Measurements from ENCODE around the gene ST3GAL3.
"Not testable (repeated sequence)": the region's sequence is repeated elsewhere in the genome, so short reads cannot be mapped to it uniquely, and the experiment has no call there.

The ST3GAL3 gene

DNA sequence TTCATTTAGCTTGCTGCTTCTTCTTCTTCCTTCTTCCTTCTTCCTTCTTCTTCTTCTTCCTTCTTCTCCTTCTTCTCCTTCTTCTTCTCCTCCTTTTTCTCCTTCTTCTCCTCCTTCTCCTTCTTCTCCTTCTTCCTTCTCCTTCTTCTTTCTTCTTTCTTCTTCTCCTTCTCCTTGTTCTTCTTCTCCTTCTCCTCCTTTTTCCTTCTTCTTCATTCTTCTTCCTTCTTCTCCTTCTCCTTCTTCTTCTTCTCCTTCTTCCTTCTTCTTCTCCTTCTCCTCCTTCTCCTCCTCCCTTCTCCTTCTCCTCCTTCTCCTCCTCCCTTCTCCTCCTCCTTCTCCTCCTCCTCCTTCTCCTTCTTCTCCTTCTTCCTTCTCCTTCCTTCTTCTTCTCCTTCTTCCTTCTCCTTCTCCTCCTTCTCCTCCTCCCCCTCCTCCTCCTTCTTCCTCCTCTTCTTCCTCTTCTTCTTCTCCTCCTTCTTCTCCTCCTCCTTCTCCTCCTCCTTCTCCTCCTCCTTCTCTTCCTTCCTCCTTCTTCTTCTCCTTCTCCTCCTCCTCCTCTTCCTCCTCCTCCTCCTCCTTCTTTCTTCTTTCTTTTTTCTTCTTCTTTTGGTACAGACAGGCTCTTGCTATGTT lies 110.1 kb downstream of the ST3GAL3 start:
- DNase-seq (ENCODE audit: low read depth in 2 of 3, low spot score in 1 of 3), result no peak

DNA sequence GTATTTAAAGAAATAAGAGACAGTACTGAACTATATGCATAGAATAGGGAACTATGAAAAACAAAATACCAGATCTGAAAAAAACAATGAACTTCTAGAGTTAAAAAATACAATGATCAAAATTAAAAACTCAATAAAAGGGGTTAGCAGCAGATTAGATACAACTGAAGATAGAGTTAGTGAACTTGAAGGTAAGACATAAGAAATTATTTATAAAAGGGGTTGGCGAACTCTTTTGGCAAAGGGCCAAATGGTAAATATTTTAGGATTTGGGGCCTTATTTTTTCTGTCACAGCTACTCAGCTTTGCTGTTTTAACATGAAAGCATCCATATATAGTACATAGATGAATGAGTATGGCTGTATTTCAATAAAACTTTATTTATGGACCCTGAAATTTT lies 111.4 kb downstream of the ST3GAL3 start:
- DNase-seq (ENCODE audit: low read depth in 2 of 3, low spot score in 1 of 3), result no peak

DNA sequence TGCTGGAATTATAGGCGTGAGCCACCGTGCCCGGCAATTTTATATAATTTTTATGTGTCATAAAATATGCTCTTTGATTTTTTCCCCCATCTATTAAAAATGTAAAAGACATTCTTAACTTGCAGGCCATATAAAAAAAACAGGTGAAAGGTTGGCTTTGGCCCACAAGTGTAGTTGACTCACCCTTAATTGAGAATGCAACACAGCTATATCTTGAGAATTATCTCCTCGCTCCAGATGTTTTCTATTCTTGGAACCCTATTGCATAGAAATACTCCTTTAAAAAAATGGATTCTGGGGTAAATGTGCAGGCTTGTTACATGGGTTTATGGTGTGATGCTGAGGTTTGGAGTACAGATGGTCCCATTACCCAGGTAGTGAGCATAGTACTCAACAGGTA lies 112.0 kb downstream of the ST3GAL3 start:
- no peak for DNase-seq (ENCODE audit: low read depth in 2 of 3, low spot score in 1 of 3)

DNA sequence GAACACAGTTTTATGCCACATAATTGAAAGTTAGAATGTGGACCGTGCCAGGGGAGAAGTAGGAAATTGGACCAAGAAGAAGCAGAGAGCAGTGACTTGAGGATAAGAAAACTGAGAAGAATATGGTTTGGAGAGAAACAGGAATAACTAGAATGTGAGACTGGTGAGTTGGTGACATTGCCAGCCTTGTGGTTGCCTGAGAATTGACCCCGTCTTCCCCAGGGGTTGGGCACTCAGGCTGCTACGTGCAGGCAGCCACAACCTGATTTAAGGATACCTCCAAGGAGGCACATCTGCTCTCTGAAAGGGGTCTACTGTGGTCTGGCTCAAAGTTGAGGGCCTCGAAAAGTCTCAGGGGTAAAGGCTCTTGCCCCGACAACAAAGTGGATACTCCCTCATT lies 114.1 kb downstream of the ST3GAL3 start:
- no peak for DNase-seq (ENCODE audit: low read depth in 2 of 3, low spot score in 1 of 3)

DNA sequence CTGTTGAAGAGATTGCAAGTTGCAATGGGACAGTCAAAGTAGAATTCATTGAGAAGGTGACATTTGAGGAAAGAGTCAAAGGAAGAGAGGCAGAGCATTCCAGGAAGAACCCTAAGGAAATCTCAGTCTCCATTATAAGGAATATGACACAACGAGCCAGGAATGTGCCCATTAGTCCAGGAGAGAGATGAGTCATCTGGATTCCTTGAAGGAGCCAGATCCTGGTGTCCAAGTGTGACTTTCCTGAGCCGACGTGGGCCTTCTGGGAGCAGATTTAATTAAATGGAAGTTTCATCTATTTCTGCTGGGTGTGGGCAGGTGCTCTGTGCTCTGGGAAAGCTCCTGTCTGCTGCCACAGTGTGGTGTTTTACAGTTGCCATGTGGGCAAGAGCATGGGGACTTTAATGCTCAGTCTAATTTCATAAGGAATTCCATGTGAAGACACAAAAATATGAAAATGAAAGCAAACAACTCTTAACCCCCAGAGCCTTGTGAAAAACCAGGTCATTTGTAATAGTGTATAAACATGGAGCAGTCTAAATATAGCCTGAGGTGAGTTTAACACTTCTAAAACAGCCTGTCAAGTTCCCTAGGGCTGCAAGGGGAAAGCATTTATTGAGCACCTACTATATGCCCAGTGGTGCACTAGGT lies 114.8 kb downstream of the ST3GAL3 start:
- DNase-seq (ENCODE audit: low read depth in 2 of 3, low spot score in 1 of 3), result no peak

DNA sequence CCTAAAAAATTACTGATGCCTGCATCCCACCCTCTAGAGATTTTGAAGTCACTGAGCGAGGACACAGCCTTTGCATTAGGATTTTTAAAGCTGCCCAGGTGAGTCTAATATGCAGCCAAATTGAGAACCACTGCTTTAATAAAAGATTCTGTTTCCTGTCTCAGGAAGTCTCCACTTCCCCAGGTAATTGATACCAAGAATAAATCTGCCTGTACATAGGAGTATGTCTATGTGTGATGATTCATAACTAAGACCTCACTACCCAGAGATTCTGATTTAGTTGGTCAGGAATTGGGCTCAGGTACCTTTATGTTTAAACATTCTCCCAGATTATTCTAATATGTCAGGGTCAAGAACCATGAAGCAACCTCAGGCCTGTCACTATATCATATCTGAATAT lies 117.5 kb downstream of the ST3GAL3 start:
- no peak for DNase-seq (ENCODE audit: low read depth in 2 of 3, low spot score in 1 of 3)

DNA sequence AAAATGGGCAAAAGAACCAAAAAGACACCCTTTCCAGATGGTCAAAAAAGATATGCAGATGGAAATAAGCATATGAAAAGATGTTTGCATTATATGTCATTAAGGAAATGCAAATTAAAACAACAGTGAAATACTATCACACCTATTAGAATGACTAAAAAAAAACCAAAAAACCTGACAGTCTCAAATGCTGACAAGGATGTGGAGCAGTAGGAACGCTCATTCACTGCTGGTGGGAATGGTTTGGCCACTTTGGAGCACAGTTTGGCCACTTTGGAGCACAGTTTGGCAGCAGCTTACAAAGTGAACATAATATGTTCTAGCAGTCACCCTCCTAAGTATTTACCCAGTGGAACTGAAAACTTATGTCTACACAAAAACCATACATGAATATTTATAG lies 121.2 kb downstream of the ST3GAL3 start:
- DNase-seq (ENCODE audit: low read depth in 2 of 3, low spot score in 1 of 3), result no peak

DNA sequence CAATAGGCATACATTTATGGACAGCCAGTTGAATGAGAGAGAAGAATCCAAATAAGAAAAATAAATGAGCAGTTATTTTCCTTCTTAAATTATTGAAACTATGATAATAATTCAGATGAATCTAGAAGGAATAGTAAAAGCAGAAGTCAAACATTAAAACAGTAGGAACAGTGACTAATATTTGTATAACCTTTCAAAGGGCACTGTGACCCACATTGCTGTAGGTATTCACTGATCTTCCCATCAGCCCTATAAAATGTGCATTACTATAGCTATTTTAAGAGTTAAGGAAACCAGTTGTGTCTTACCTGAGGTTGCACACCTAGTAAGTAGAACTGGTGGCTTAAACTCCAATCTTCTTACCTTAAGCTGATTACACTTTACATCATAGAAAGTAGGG lies 123.5 kb downstream of the ST3GAL3 start:
- DNase-seq (ENCODE audit: low read depth in 2 of 3, low spot score in 1 of 3), result no peak

DNA sequence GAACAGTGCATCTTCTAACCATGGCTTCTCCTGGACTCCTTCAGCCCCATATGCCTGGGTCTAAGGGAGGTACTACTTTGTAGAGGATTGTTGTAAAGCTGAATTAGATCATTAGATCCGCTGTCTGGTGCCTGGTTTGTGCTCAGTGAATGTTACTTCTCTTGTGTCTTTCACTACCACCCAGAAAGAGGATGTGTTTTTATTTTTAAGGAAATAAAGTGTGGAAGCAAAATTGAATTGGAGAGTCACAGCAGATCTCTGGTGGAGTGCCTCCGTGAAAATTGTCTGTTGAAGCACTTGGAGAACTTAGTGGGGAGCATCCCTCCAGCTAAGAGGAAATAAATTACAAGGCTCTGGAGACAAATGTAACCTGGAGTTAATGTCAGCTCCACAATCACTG lies 124.5 kb downstream of the ST3GAL3 start:
- DNase-seq (ENCODE audit: low read depth in 2 of 3, low spot score in 1 of 3), result no peak

DNA sequence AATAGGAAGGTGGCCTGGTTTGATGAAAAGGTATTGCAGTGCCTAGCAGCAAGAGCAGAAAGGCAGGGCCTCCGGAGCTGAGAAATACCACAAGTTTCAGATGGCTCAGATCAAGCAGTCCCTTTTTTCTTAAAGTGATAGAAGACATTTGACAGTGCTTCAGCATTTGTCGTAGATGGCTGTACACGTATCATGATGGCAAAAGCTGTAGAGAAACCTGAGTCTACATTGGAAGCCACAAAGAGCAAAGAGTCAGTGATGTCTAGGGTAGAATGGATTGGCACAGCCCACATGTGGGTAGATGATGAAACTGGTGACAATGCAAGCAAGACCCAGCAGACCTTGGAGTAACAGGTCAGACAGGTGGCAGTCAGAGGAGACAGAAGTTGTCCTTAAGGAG lies 124.9 kb downstream of the ST3GAL3 start:
- DNase-seq (ENCODE audit: low read depth in 2 of 3, low spot score in 1 of 3), result peak in 2 of 3 donors; percentile 9 to 10

DNA sequence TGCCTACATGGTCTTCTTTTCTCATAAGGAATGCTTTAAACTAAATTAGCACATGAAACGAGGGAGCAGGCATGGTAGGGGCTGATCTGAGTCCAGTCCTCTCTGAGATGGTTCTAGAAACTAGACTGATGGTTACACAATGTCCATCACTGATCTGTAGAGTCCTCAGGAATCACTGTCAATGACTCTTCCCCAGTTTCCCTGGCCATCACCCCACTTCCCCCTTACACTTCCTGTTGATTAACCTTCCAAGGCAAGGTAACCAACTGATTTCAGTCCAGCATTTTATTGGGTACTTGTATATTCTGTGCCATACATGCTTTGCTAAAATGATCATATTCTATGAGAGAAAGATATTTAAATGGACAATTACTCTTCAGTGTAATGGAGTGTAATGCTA lies 125.7 kb downstream of the ST3GAL3 start:
- DNase-seq (ENCODE audit: low read depth in 2 of 3, low spot score in 1 of 3), result no peak

DNA sequence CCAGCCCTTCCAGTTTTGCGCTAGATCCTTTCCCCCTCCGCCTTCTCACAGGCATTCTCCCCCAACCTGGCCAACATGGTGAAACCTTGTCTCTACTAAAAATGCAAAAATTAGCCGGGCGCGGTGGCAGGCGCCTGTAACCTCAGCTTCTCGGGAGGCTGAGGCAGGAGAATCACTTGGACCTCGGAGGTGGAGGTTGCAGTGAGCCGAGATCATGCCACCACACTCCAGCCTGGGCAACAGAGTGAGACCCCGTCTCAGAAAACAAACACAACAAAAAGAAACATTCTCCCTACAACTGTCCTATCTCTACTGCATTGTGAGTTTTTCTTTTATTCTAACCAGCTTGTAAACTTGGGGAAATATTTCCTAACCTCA lies 126.6 kb downstream of the ST3GAL3 start:
- DNase-seq (ENCODE audit: low read depth in 2 of 3, low spot score in 1 of 3), result not testable (repeated sequence)

DNA sequence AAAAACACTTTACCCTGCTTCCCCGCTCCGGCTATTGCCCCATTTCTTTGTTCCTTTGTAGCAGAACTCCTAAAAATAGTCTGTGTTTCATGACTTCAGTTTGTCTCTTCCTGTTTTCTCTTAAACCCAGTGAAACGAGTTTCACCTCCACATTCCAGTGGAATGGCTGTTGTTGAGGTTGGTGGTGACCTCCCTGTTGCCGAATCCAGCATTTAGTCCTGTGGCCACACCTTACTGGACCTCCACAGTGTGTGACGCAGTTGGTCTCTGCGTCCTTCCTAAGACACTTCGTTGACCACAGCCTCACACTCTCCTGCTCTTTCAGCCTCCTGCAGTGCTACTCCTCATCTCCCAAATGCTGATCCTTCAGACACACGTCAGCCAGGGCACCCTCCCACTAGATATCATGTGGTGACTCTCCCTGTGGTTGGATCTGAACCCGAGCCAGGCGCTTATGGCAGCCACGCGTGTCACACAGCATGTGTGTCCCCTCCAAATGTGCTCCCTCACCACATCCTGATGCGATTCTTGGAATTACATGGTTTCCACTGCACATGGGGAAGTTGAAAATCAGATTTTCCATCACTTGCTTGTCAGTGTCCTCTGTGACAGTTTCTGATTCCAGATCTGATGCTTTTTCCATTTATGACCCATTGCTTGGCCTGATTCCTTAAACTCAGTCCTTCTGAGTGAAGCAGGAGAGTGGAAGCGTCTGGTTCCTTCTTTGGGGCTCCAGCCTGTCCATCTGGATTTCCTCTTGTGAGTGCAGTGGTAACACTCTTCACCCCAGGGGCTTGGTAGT lies 127.1 kb downstream of the ST3GAL3 start:
- peak in 1 of 3 donors; percentile 28 for DNase-seq (ENCODE audit: low read depth in 2 of 3, low spot score in 1 of 3)

DNA sequence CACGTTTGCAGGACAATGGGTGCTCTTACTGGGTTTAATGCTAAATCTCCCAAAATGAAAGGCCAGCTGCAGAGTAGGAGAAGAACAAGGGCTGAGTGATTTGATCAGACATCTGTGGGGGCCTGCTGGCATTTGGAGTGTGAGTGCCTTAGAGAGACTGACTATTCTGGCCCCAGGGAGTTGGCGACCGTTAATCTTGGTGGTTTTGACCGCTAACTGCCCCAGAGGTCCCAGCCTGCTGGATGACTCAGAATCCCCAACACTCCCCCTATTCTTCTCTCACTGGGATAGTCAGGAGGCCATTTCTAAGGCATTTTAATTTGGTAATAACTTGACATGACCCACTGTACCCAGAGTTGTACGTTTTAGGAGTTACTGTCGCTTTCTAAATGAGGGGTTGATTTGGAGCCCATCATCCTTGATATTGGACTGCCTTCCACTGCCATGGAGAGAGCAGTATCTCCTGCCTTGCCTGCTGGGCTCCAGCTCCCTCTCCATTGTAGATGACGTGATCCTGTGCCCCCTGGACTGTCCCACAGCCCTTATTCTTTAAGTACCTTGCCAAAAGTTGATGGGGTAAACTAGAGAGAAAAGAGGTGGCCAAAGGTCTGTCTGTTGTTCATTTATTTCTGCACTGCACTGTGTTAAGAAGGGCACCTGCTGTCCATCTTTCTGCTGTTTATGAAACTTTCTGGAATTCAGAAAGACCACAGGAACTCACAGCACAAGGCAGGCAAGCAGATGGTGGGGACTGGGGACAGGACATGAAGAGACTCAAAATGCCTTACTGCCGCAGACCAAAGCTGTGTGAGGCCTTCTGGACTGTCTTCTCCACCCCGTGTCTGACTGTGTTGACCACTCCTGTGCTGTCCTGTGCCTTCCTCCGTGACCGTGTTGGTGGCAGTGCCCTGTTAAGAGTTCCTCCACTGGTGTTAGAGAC lies 128.0 kb downstream of the ST3GAL3 start:
- no peak for DNase-seq (ENCODE audit: low read depth in 2 of 3, low spot score in 1 of 3)

DNA sequence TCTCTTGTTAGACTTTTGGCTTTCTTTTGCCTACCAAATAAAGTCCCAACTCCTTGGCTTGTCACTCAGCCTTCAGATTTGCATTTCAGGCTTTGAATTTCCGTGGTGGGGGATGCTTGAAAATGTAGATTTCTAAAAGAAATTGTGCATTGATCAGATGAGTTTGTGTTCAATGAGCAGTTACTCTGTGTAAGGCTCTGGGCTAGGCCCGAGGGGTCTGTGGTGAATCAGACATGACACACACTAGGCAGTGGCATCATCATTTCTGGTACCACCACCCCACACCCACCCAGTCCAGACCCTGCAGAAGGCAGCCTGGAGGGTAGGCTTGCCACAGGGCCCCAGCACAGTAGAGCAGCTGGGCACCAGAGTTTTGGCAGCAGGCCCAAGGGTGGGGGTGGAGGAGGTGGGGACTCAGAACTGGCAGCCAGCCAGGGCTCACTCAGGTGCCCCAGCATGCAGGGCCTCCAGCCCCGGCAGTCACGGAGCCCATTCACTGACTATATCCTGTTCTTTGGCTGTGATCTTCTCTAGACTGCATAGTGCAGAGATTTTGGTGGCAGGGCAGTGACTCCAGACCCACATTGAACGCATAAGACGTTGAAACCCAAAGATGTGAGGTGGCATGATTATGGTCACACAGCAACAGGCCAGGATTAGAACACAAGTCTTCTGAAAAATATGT lies 129.1 kb downstream of the ST3GAL3 start:
- DNase-seq (ENCODE audit: low read depth in 2 of 3, low spot score in 1 of 3), result peak; percentile 29 to 48 (median 35)

DNA sequence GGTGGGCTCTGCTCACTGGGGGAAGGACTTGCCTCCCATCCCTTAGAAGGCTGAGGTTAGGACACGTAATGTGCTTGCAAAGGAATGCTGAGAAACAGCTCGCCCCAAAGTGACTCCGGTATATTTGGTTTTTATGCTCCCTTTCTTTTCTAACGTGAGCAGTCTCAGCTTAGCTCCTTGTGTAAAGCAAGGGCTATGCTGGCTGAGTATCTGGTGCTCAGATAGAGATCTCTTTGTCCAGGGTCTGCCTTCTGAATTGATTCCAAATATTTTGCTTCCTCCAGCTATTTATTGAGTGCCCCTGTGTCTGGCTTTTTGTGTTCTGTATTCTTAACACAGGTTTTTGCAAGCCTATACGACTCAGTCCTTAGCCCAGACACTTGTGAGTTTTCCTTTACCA lies 131.7 kb downstream of the ST3GAL3 start:
- no peak for DNase-seq (ENCODE audit: low read depth in 2 of 3, low spot score in 1 of 3)

DNA sequence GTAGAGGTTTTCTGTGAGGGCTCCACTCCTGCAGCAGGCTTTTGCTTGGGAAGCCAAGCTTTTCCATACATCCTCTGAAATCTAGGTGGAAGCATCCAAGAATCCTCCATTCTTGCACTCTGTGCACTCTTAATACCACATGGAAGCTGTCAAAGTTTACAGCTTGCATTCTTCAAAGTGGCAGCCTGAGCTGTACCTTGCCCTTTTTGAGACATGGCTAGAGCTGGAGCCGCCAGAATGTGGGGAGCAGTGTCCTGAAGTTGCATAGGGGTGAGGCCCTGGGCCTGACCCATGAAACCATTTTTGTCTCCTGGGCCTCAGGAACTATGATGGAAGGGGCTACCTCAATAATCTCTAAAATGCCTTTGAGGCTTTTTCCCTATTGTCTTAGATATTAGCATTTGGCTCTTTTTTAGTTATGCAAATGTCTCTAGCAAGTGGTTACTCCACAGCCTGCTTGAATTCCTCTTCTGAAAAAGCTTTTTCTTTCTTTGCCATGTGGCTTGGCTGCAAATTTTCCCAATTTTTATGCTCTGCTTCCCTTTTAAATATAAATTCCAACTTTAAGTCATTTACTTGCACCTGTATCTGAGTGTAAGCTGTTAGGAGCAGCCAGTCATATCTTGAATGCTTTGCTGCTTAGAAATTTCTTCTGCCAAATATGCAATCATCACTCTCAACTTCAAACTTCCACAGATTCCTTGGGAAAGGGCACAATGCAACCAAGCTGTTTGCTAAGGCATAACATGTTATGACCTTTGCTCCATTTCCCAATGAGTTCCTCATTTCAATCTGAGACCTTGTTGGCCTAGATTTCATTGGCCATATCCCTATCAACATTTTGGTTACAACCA lies 134.2 kb downstream of the ST3GAL3 start:
- DNase-seq (ENCODE audit: low read depth in 2 of 3, low spot score in 1 of 3), result no peak

DNA sequence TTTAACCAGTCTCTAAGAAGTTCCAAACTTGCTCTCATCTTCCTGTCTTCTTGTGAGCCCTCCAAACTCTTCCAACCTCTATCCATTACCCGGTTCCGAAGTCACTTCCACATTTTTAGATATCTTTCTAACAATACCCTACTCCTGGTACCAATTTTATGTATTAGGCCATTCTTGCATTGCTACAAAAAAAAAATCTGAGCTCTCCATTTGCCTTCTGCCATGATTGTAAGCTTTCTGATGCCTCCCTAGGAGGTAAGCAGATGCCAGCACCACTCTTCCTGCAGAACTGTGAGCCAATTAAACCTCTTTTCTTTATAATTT lies 134.8 kb downstream of the ST3GAL3 start:
- no peak for DNase-seq (ENCODE audit: low read depth in 2 of 3, low spot score in 1 of 3)

DNA sequence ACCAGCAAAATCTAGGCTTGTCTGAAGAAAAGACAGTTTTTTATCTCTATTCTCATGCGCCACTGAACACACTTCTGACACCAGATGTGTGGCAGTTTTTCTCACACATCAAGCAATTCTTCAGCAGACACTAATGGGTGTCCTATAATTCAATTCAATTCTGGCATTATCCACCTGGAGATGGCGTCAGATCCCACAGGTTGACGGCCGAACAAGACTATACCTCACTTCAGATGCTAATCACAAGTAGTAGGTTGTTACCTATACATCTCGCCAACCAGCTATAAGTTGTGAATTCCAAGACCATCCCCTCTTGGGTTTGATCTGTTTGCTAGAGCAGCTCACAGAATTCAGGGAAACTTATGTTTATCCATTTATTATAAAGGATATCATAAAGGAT lies 136.3 kb downstream of the ST3GAL3 start:
- no peak for DNase-seq (ENCODE audit: low read depth in 2 of 3, low spot score in 1 of 3)

DNA sequence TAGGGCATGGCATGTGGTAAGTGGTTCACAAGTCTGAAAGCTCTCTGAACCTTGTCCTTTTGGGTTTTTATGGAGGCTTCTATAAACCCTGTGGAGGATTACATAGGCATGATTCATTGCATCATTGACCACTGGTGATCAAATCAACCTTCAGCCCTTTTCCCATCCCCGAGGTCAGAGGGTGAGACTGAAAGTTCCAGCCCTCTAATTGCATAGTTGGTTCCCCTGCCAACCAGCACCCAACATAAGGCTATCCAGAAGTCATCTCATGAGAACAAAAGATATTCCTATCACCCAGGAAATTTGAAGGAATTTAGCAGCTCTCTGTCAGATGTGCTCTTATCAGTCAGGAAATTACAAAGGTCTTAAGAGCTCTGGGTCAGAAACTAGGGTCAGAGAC lies 136.8 kb downstream of the ST3GAL3 start:
- no peak for DNase-seq (ENCODE audit: low read depth in 2 of 3, low spot score in 1 of 3)

All from stimulated activated CD4-positive, alpha-beta T cell treated with anti-CD3 and anti-CD28 coated beads, Interleukin-12 subunit alpha, Interleukin-12 subunit beta, amount 100 ng/mL, for 48 hours (primary cell).